SK-N-SH treated with all-trans-retinoic acid at 6 μM for 48 hours (cell line): Measurements from ENCODE around the gene TMEM259.

ENCODE experiments used
- ATAC-seq: fragments of 200-7000 bp; cut with Tn5 transposase; 3 replicates; pipeline ENCODE4 v1.9.1; 2020; ENCODE audit warnings: mild to moderate bottlenecking, moderate library complexity
- ARNTL ChIP-seq: fragments of 450-650 bp; formaldehyde crosslinking; IDR thresholded peaks from 2 replicates; pipeline ENCODE4 v1.5.0; 2020; ENCODE audit warnings: low read depth, mild to moderate bottlenecking, moderate library complexity, borderline replicate concordance
- BACH2 ChIP-seq: fragments of 250-450 bp; sonication (Bioruptor Pico); IDR thresholded peaks from 2 replicates; pipeline ENCODE4 v1.9.0; 2021; ENCODE audit warnings: mild to moderate bottlenecking, borderline replicate concordance
- CSDC2 ChIP-seq: fragments of 250-450 bp; sonication (Bioruptor Pico); IDR thresholded peaks from 2 replicates; pipeline ENCODE4 v1.5.0; 2020; ENCODE audit warnings: mild to moderate bottlenecking, moderate library complexity
- ESRRG ChIP-seq: fragments of 250-450 bp; sonication (Bioruptor Pico); IDR thresholded peaks from 2 replicates; pipeline ENCODE4 v1.6.1; 2021; ENCODE audit warnings: mild to moderate bottlenecking
- GLIS3 ChIP-seq: fragments of 250-450 bp; sonication (Bioruptor Pico); IDR thresholded peaks from 2 replicates; pipeline ENCODE4 v1.5.0; 2020; ENCODE audit warnings: mild to moderate bottlenecking, moderate library complexity
- OSR1 ChIP-seq: fragments of 250-450 bp; sonication (Bioruptor Pico); IDR thresholded peaks from 2 replicates; pipeline ENCODE4 v1.8.0; 2022; ENCODE audit warnings: moderate library complexity, mild to moderate bottlenecking, inconsistent platforms
- PPARA ChIP-seq: fragments of 250-450 bp; sonication (Bioruptor Pico); IDR thresholded peaks from 2 replicates; pipeline ENCODE4 v1.5.0; 2020; ENCODE audit warnings: mild to moderate bottlenecking, borderline replicate concordance
- RARB ChIP-seq: fragments of 250-450 bp; sonication (Bioruptor Pico); IDR thresholded peaks from 2 replicates; pipeline ENCODE4 v1.8.0; 2021; ENCODE audit warnings: mild to moderate bottlenecking, moderate library complexity
- TCF4 ChIP-seq: fragments of 250-450 bp; sonication (Bioruptor Pico); IDR thresholded peaks from 2 replicates; pipeline ENCODE4 v1.8.0; 2021; ENCODE audit warnings: mild to moderate bottlenecking, moderate library complexity, borderline replicate concordance
- TOX ChIP-seq: fragments of 250-450 bp; sonication (Bioruptor Pico); IDR thresholded peaks from 2 replicates; pipeline ENCODE4 v1.8.0; 2021; ENCODE audit warnings: mild to moderate bottlenecking, moderate library complexity, borderline replicate concordance
- ZC3H10 ChIP-seq: fragments of 250-450 bp; sonication (Bioruptor Pico); IDR thresholded peaks from 2 replicates; pipeline ENCODE4 v1.5.1; 2021; ENCODE audit warnings: mild to moderate bottlenecking, moderate library complexity
- ZFP3 ChIP-seq: fragments of 250-450 bp; sonication (Bioruptor Pico); IDR thresholded peaks from 2 replicates; pipeline ENCODE4 v1.5.0; 2020; ENCODE audit warnings: mild to moderate bottlenecking, moderate library complexity
- ZFP30 ChIP-seq: fragments of 450-650 bp; formaldehyde crosslinking; IDR thresholded peaks from 2 replicates; pipeline ENCODE4 v1.5.0; 2022; ENCODE audit warnings: mild to moderate bottlenecking, moderate library complexity
- ZNF565 ChIP-seq: fragments of 450-650 bp; formaldehyde crosslinking; conservative IDR thresholded peaks from 2 replicates; pipeline ENCODE4 v1.5.0; 2020; ENCODE audit warnings: low read depth, mild to moderate bottlenecking, moderate library complexity
- ZNF70 ChIP-seq: fragments of 450-650 bp; formaldehyde crosslinking; IDR thresholded peaks from 2 replicates; pipeline ENCODE4 v1.5.0; 2020; ENCODE audit warnings: mild to moderate bottlenecking, moderate library complexity
- ZNF8 ChIP-seq: fragments of 450-650 bp; formaldehyde crosslinking; IDR thresholded peaks from 2 replicates; pipeline ENCODE4 v1.5.0; 2020; ENCODE audit warnings: mild to moderate bottlenecking, moderate library complexity
- TF ChIP-seq, protein P1 (sequence below): fragments of 250-450 bp; sonication (Bioruptor Pico); IDR thresholded peaks from 2 replicates; pipeline ENCODE4 v1.8.0; 2021; ENCODE audit warnings: low read depth, mild to moderate bottlenecking, moderate library complexity, borderline replicate concordance
- TF ChIP-seq, protein P2 (sequence below): fragments of 250-450 bp; sonication (Bioruptor Pico); IDR thresholded peaks from 2 replicates; pipeline ENCODE4 v1.5.1; 2020; ENCODE audit warnings: low read depth, mild to moderate bottlenecking, moderate library complexity
- TF ChIP-seq, protein P3 (sequence below): fragments of 250-450 bp; sonication (Bioruptor Pico); IDR thresholded peaks from 2 replicates; pipeline ENCODE4 v1.5.1; 2021; ENCODE audit warnings: mild to moderate bottlenecking, moderate library complexity
- TF ChIP-seq, protein P4 (sequence below): fragments of 250-450 bp; sonication (Bioruptor Pico); IDR thresholded peaks from 2 replicates; pipeline ENCODE4 v1.5.0; 2020; ENCODE audit warnings: mild to moderate bottlenecking, moderate library complexity
- TF ChIP-seq, protein P5 (sequence below): fragments of 250-450 bp; sonication (Bioruptor Pico); IDR thresholded peaks from 2 replicates; pipeline ENCODE4 v1.8.0; 2020; ENCODE audit warnings: mild to moderate bottlenecking, moderate library complexity, borderline replicate concordance

TMEM259 gene

DNA sequence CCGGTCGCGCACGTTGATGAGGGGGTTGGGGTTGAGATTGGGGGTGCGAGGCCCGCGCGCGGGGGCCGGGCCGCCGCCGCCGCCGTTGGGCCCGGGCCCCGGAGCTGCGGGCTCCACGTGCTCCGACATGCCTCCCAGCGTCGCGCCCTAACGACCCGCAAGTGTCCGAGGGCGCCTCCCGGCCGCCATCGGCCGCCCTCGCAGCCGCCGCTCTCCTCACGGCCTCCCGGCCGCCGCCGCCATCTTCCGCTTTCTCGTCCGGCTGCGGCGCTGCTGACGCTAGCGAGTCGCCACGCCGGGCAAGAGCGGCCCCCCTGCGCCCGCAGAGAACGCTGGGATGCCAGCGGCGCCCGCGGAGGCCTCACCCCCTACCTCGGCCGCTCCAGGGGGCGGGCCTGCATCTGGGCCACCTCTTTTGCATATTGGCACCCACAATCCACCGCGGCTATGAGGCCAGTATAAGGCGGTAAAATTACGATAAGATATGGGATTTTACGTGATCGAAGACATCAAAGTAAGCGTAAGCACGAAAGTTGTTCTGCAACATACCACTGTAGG lies at the start of gene TMEM259:
TMEM259 (minus strand) TSS at position 256 of the 558 bp plus-strand sequence; CDS start at position 129, 127 bp downstream.
- peak; percentile 90 for ATAC-seq
- TF ChIP-seq ZFP30 (CRISPR knock-in tag) (no peak), ZNF8 (CRISPR knock-in tag) (no peak), OSR1 (CRISPR knock-in tag) (no peak), TCF4 (CRISPR knock-in tag) (no peak), ZC3H10 (CRISPR knock-in tag) (no peak), PPARA (no peak), ARNTL (no peak), CSDC2 (CRISPR knock-in tag) (no peak), BACH2 (CRISPR knock-in tag) (no peak)
- TF ChIP-seq, protein P1, sequence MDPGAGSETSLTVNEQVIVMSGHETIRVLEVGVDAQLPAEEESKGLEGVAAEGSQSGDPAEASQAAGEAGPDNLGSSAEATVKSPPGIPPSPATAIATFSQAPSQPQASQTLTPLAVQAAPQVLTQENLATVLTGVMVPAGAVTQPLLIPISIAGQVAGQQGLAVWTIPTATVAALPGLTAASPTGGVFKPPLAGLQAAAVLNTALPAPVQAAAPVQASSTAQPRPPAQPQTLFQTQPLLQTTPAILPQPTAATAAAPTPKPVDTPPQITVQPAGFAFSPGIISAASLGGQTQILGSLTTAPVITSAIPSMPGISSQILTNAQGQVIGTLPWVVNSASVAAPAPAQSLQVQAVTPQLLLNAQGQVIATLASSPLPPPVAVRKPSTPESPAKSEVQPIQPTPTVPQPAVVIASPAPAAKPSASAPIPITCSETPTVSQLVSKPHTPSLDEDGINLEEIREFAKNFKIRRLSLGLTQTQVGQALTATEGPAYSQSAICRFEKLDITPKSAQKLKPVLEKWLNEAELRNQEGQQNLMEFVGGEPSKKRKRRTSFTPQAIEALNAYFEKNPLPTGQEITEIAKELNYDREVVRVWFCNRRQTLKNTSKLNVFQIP (CRISPR knock-in tag) = no peak
- TF ChIP-seq, protein P2, sequence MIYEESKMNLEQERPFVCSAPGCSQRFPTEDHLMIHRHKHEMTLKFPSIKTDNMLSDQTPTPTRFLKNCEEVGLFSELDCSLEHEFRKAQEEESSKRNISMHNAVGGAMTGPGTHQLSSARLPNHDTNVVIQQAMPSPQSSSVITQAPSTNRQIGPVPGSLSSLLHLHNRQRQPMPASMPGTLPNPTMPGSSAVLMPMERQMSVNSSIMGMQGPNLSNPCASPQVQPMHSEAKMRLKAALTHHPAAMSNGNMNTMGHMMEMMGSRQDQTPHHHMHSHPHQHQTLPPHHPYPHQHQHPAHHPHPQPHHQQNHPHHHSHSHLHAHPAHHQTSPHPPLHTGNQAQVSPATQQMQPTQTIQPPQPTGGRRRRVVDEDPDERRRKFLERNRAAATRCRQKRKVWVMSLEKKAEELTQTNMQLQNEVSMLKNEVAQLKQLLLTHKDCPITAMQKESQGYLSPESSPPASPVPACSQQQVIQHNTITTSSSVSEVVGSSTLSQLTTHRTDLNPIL = no peak
- TF ChIP-seq, protein P3, sequence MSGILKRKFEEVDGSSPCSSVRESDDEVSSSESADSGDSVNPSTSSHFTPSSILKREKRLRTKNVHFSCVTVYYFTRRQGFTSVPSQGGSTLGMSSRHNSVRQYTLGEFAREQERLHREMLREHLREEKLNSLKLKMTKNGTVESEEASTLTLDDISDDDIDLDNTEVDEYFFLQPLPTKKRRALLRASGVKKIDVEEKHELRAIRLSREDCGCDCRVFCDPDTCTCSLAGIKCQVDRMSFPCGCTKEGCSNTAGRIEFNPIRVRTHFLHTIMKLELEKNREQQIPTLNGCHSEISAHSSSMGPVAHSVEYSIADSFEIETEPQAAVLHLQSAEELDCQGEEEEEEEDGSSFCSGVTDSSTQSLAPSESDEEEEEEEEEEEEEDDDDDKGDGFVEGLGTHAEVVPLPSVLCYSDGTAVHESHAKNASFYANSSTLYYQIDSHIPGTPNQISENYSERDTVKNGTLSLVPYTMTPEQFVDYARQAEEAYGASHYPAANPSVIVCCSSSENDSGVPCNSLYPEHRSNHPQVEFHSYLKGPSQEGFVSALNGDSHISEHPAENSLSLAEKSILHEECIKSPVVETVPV = no peak

DNA sequence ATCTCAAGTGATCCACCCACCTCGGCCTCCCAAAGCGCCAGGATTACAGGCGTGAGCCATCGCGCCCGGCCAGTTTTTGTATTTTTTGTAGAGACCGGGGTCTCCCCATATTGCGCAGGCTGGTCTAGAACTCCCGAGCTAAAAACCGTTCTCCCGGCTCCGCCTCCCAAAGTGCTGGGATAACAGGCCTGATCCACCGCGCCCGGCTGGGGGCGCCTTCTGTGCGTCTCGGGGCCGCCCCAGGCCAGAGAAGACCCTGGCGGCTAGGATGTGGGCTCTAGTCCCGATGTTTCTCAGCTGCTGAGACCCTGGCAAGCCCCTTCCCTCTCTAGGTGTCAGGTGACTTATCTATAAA lies 49.6 kb upstream of the TMEM259 start:
- ATAC-seq = no peak
- TF ChIP-seq, protein P4, sequence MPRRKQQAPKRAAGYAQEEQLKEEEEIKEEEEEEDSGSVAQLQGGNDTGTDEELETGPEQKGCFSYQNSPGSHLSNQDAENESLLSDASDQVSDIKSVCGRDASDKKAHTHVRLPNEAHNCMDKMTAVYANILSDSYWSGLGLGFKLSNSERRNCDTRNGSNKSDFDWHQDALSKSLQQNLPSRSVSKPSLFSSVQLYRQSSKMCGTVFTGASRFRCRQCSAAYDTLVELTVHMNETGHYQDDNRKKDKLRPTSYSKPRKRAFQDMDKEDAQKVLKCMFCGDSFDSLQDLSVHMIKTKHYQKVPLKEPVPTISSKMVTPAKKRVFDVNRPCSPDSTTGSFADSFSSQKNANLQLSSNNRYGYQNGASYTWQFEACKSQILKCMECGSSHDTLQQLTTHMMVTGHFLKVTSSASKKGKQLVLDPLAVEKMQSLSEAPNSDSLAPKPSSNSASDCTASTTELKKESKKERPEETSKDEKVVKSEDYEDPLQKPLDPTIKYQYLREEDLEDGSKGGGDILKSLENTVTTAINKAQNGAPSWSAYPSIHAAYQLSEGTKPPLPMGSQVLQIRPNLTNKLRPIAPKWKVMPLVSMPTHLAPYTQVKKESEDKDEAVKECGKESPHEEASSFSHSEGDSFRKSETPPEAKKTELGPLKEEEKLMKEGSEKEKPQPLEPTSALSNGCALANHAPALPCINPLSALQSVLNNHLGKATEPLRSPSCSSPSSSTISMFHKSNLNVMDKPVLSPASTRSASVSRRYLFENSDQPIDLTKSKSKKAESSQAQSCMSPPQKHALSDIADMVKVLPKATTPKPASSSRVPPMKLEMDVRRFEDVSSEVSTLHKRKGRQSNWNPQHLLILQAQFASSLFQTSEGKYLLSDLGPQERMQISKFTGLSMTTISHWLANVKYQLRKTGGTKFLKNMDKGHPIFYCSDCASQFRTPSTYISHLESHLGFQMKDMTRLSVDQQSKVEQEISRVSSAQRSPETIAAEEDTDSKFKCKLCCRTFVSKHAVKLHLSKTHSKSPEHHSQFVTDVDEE (CRISPR knock-in tag) = no peak
- TF ChIP-seq ZNF565 (CRISPR knock-in tag) = no peak
- TF ChIP-seq ZC3H10 (CRISPR knock-in tag) = no peak
- no peak for TF ChIP-seq ZNF70

DNA sequence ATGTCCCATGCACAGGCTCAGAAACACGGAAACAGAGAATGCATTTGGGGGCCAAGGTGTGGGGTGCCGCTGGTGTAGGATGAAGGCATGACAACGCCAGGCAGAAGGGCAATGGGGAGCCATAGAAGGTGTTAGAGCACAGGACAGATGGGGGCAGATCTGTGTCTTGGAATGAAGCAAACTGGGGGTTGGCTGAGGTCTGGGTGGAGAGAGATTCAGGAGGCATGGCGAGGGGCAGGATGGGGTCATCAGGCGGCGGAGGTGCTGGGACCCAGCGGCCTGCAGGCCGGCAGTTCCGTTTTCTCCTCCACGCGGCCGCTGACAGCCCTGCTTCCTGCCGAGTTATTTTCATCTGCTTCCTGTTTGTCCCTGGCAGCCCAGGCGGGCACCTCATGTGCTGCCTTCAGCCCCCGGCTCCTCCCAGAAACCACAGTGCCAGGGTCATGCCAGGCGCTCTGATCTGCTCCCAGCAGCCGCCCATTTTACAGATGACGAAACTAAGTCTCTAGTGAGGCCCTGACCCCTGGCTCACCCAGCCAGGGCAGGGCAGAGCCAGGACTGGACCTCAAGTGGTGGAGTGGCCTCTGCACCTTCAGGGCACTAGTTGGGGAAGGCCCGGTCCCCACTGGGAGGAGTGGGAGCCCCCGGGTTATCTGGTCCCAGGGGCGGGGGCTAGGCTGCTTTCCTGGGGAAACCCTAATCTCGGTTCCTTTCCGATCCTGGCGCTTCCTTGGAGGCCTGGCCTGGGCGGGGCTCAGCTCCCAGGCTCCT lies 48.3 kb upstream of the TMEM259 start:
- ATAC-seq = no peak
- TF ChIP-seq, protein P3 = no peak
- TF ChIP-seq RARB (no peak), TOX (CRISPR knock-in tag) (no peak), BACH2 (CRISPR knock-in tag) (no peak), ZNF8 (CRISPR knock-in tag) (no peak), OSR1 (CRISPR knock-in tag) (no peak), TCF4 (CRISPR knock-in tag) (no peak), ZNF70 (no peak), ARNTL (no peak), ESRRG (CRISPR knock-in tag) (no peak), GLIS3 (no peak), ZNF565 (CRISPR knock-in tag) (no peak), ZC3H10 (CRISPR knock-in tag) (no peak), ZFP3 (no peak; the same call in 1 of the 2 replicates)
- TF ChIP-seq, protein P5, sequence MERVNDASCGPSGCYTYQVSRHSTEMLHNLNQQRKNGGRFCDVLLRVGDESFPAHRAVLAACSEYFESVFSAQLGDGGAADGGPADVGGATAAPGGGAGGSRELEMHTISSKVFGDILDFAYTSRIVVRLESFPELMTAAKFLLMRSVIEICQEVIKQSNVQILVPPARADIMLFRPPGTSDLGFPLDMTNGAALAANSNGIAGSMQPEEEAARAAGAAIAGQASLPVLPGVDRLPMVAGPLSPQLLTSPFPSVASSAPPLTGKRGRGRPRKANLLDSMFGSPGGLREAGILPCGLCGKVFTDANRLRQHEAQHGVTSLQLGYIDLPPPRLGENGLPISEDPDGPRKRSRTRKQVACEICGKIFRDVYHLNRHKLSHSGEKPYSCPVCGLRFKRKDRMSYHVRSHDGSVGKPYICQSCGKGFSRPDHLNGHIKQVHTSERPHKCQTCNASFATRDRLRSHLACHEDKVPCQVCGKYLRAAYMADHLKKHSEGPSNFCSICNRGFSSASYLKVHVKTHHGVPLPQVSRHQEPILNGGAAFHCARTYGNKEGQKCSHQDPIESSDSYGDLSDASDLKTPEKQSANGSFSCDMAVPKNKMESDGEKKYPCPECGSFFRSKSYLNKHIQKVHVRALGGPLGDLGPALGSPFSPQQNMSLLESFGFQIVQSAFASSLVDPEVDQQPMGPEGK (CRISPR knock-in tag) = no peak
- TF ChIP-seq, protein P1 (CRISPR knock-in tag) = no peak
